Right ventricle myocardium superior (tissue), 1 donor: Measurements from ENCODE around the gene ANKRD23. TPM values are rescaled to one million over a fixed set of nuclear protein-coding genes. Genes with fewer than 3 reads are reported as not detected.
"Not testable (repeated sequence)": the region's sequence is repeated elsewhere in the genome, so short reads cannot be mapped to it uniquely, and the experiment has no call there.

Experiments
- ATAC-seq: fragments of 200-7000 bp; cut with Tn5 transposase; one replicate; pipeline ENCODE4 v1.9.1; 2020; ENCODE audit warnings: mild to moderate bottlenecking; ENCODE audit not compliant: poor library complexity
- DNase-seq: peaks from one replicate; pipeline ENCODE4 v3.0.0-alpha.2; 2020
- intact Hi-C: fragments of 100-400 bp; cut with DNase I; formaldehyde crosslinking; loops from one replicate; pipeline ENCODE4 v1.11.2; 2022
- total RNA-seq: library from RNA; stranded (reverse); fragmentation: NEBNext Ultra II Directional; extraction: Animal tissue kit (Norgen Biotek cat#: 25700); gene quantifications from one replicate; pipeline ENCODE4 v1.2.1, GENCODE V29; 2021
- donor health status: DM: no; HTN: yes; CAD: no; lungs with severe emphysema.

The ANKRD23 gene
- total RNA-seq, 1 donor from 2014 or later, result 10.6 TPM

DNA sequence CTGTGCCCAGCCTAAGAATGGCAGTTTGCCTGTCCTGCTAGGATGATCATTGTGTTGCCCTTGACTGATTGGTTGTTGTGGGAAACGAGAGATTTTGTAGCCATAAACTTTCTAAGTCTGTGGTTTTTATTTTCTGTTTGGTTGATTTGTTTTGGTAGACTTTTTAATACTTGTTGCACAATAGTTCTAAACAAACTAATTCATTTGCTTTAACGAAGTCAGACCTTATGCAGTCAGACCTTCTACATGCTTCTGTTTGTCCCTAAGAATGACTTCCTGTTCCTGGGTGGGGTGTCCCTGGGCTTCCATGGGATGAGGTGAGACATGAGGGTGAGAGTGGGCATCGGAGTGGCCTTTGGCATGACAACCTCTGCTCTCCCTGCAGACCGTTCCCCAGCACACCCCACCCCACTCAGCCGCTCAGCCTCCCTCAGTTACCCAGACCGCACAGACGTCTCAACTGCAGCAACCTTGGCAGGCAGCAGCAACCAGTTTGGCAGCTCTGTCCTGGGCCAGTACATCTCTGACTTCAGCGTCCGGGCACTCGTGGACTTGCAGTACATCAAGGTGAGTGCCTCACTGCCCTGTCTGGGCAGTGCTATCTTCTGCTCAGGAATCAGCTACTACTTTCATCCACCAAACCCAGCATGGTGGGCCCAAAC is 35.5 kb downstream of the ANKRD23 start:
- DNase-seq, result peak; percentile 69
- peak; percentile 62 for ATAC-seq
- intact Hi-C loops, result no loop called here

DNA sequence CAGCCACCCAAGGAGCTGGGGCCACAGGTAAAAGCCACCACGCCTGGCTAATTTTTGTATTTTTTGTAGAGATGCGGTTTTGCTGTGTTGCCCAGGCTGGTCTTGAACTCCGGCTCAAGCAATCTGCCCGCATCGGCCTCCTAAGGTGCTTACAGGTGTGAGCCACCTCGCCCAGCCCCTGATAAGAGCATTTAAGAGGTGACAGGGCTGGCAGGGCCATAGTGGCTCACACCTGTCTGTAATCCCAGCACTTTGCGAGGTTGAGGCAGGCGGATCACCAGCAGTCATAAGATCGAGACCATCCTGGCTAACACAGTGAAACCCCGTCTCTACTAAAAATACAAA is 36.7 kb downstream of the ANKRD23 start:
- intact Hi-C loops, result no loop called here
- DNase-seq (no peak), ATAC-seq (no peak)

DNA sequence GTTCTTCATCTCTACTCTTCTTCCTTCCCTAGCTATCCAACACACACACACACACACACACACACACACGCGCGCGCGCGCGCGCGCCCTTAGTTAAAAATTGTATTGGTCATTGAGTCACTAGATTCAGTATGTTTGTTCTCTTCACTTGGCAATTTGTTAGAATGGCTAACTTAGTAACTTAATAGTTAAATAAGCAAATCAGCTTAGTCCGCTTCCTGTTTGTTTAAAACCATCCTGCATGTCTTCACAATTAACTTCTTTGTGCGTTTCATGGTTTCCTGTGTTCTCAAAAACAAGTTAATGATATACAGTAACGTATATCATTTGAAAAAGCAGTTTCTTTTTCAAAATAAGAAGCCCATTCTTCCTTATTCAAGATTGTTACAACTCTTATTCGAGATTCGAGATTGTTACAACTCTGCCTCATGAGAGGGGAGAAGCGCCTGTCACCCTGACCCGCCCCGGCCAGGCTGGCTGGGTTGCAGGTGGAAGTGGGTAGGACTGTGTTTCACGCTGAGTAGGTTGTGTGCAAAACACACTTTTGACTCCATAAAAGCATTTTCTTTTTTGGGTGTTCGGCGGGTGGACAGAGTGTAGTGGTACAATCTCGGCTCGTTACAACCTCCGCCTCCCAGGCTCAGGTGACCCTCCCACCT is 37.2 kb downstream of the ANKRD23 start:
- DNase-seq (no peak), ATAC-seq (no peak)
- intact Hi-C loops, result no loop called here

DNA sequence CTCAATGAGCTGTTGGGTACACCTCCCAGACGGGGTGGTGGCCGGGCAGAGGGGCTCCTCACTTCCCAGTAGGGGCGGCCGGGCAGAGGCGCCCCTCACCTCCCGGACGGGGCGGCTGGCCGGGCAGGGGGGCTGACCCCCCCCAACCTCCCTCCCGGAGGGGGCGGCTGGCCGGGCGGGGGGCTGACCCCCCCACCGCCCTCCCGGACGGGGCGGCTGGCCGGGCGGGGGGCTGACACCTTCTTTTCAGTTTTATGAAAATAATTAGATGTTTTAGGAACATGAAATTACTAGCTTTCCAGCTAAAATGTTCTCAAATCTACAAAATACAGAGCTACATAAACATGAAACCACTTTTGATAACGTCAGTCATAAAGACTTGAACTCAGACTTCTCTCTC is 37.9 kb downstream of the ANKRD23 start:
- intact Hi-C loops, ATAC-seq, DNase-seq: not testable (repeated sequence)

- intact Hi-C loops, result no loop called here
- no peak for DNase-seq
- no peak for ATAC-seq
Observed at GRCh38 chr2:96804986-96805385, 38.8 kb downstream of the ANKRD23 start.

- intact Hi-C loops, result no loop called here
- DNase-seq (no peak), ATAC-seq (no peak)
Observed at GRCh38 chr2:96802721-96803120, 41.1 kb downstream of the ANKRD23 start.

GRCh38 chr2:96801786-96802595 is 41.8 kb downstream of the ANKRD23 start:
- no peak for DNase-seq
- ATAC-seq, result peak; percentile 4
- intact Hi-C loops, result no loop called here

GRCh38 chr2:96801005-96801785 is 42.6 kb downstream of the ANKRD23 start:
- DNase-seq (peak; percentile 84), ATAC-seq (peak; percentile 95)
- intact Hi-C loops, result no loop called here

- ATAC-seq (no peak), DNase-seq (no peak)
Observed at GRCh38 chr2:96800061-96801004, 43.5 kb downstream of the ANKRD23 start.

DNA sequence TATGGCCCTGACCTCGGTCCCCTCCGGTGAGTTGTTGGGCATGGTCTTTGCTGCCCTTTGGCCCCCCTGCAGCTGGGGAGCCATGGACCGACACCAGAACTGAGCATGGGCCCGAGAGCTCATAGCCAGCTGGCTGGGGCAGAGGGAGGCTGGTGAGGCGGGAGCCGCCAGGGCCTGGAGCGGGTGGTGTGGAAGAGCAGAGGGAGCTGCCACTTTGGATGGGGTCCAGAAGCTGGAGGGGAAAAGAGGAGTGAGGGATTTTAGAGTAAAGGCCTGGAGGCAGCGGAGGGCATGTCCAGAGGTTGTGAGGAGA is 44.2 kb downstream of the ANKRD23 start:
- DNase-seq (no peak), ATAC-seq (no peak)

More at GRCh38 chr2:96800061-96801004, 43.5 kb downstream of the ANKRD23 start:
- intact Hi-C loops, result no loop called here

DNA sequence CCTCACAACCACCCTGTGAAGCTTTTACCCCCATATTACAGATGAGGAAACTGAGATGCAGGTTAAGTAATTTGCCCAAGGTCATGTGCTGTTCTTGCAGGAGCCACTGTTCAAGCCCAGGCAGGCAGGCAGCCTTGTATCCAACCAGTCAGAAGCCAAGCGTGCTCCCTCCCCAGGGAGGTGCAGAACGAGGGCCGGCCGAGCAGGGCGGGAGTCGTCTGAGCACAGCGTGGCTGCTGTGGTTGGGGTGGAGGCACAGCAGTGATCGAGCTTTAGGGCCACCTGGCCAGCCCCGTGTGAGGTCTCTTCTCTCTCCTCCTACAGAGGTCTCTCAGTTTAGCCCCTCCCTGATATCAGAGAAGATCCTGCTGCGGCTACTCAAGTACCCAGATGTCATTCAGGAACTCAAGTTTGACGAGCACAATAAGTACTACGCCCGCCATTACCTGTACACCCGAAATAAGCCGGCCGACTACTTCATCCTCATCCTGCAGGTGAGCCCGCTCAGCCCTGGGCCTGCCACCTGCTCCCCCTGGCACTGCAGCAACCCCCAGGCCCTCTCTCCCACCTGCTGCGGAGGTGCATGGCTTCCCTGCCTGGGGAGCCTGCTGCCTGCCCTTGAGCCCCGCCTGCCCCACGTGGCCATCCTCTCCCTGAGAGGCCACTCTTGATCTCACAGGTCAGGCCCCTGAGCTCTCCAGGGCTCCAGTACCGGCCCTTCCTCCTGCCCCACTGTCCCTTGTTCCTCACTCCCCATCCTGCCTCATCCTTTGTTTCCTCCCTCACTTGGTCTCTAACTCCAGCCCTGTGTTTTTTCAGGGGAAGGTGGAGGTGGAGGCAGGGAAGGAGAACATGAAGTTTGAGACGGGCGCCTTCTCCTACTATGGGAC is 44.8 kb downstream of the ANKRD23 start:
- intact Hi-C loops, result loop anchor here (5.0 kb wide), 1 partner anchor 37 kb away; the partner anchor contains the start of gene CNNM4
- ATAC-seq, result no peak
- no peak for DNase-seq

More for the DNA sequence above, 44.2 kb downstream of the ANKRD23 start:
- intact Hi-C loops, result loop anchor here (5.0 kb wide), 1 partner anchor 37 kb away; the partner anchor contains the start of gene CNNM4

DNA sequence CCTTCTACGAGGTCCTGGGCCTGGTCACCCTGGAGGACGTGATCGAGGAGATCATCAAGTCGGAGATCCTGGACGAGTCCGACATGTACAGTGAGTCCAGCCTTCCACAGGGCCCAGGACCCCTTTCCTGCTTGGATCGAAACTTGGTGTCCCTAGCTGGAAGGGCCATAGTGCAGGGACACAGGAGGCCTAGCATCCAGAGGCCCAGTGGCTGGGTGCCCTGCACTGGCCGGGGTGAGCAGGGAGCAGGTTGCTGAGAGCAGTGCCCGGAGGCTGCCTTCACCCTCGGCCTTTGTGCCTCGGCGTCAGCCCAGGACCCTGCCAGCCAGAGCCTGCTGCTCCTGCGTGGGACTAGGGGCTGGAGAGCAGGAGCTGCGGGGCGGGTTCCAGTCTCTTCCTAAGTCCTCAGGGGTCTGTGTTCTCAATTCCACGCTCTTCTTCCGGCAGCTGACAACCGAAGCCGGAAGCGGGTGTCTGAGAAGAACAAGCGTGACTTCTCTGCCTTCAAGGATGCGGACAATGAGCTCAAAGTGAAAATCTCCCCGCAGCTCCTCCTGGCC is 46.7 kb downstream of the ANKRD23 start:
- no peak for ATAC-seq
- intact Hi-C loops, result loop anchor here (5.0 kb wide), 1 partner anchor 35 kb away; the partner anchor contains the start of gene CNNM4
- no peak for DNase-seq

- intact Hi-C loops, result loop anchor here (5.0 kb wide), 1 partner anchor 34 kb away; the partner anchor contains the start of gene CNNM4
- not testable (repeated sequence) for DNase-seq, ATAC-seq
Observed at GRCh38 chr2:96796497-96796896, 47.3 kb downstream of the ANKRD23 start.

DNA sequence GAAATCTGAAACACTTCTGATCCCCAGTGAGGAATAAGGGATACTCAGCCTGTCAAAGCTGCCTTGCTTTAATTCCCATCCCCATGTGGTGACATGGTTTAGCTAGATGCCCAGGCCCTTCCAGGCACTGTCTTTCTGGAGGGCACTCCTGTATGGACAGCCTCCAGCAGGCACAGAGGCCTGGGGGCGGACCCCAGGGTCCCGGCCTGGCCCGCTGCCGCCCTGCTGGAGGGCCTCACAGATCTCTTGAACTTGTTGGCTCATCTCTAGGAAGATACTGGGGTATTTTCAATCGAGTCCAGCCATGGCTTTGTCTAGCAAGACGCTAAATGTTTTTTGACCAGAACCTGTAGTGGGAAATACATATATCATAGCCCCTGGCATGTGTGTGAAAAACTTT is 48.7 kb downstream of the ANKRD23 start:
- ATAC-seq, result no peak
- intact Hi-C loops, result loop anchor here (5.0 kb wide), 1 partner anchor 33 kb away; the partner anchor contains the start of gene CNNM4
- DNase-seq, result no peak

GRCh38 chr2:96792772-96793749 is 50.8 kb downstream of the ANKRD23 start:
- intact Hi-C loops, result no loop called here
- peak; percentile 70 for ATAC-seq

More at GRCh38 chr2:96792772-96793749, 50.8 kb downstream of the ANKRD23 start:
- no peak for DNase-seq
